Stimulated activated CD8-positive, alpha-beta memory T cell treated with anti-CD3 and anti-CD28 coated beads, Interleukin-2, amount 100 ng/mL, for 48 hours (primary cell): ENCODE results near the gene KRT38.
"Not testable (repeated sequence)": the region's sequence is repeated elsewhere in the genome, so short reads cannot be mapped to it uniquely, and the experiment has no call there.

Source experiments
- DNase-seq, 2 donors: peaks; one replicate each; pipeline ENCODE4 v3.0.0-alpha.2; 2020; ENCODE audit warnings: low read depth in 2 of 2

Gene KRT38

DNA sequence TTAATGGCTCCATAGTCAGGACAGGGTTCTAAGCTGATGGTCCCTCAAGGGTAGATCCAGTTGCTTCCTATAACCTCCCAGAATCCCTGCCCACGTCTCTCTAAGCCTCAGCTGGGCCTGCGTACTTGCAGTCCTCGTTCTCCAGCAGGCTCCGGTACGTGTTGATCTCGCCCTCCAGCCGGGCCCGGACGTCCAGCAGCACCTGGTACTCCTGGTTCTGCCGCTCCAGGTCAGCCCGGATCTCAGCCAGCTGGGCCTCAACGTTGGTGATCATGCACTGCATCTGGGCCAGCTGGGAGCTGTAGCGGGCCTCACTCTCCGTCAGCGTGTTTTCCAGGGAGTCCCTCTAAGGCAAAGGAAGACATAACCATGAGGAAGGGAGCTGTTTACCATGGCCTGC, 21.9 kb upstream of the KRT38 start:
- no peak for DNase-seq

DNA sequence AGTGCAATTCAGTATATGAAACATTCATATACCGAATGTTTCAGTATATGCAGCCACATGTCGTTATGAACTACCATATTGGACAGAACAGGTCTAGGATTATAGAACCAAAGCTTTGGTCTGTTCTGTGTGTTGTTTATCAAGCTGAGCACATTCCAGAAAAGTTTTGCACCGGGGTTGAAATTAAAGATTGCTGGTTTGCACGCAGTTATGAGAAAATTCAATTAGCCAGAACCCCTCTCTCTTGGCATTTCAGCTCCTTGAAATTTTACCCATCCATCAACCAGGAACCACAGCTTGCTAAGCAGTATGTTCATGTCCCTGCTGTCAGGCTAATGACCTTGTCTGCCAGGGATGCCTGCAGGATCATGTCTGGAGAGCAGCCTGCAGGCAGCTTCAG, 16.9 kb upstream of the KRT38 start:
- DNase-seq, result no peak

DNA sequence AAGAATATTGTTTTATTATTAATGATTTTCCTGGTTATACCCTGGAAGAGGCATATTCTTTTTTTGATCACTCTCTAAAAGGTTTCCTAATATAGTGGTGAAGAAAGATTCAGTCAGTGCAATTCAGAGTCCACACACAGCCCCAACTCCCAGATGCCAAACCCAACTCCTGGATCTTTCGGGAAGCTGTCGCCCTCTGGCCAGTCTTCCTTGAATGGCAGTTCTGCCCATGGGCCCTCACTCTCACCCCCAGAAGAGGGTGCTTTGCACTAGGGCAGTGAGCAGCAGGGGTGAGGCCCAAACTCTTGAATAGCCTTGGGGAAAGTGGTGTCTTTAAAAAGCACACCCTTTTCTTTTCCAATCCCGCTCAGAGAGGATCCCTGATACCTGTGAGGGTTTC, 15.4 kb upstream of the KRT38 start:
- no peak for DNase-seq

DNA sequence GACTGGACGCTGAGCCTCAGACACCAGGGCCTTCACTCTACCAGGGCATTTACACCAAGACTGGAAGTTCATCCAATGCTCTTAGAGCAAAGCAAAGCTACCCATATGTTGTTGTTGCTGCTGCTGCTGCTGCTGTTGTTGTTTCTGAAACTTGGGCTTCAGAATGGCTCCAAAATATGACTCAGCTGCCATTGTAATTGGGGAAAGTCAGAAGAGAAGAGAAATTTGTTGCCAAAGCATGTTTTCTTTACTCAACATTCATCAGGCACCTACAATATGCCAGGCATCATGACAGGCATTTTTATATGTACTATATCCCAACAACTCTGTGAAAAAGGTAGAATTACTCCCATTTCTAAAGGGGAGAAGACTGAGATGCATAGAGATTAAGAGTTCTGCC, 14.5 kb upstream of the KRT38 start:
- DNase-seq, result no peak

DNA sequence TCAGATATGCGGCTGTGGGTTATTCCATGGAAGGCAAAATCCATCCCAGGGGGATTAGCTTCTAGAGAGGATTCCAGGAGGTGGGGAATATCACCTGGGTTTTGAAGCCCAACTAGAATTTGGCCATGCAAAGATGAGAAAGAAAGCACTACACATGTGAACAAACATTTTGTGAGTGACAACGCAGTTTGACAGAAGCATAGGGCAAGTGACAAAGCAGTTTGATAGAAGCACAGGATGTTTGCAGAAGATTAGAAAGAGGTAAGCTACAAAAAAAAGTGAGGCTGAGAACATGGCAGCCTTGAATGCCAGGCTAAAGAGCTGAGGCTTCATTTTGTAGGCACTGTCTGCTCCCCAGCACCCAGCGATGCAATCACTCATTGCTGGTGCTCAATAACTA, 12.3 kb upstream of the KRT38 start:
- no peak for DNase-seq

DNA sequence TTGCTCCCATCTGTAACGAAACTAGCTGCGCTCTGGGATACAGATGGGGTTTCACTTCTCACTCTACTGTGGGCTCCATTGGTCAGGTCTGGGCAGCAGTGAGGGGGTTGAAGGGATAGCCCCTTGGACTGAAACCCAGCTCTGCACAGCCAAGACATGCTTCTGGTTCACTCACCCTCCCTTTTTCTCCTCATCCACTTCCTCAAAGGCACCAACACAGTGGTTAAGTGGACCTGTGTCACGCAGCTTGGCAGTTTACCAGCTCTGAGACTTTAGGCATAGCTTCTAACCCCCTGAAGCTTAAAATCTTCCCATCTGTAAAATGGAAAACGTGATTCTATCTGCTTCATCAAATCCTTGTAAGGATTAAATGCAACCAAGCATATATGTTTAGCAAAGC, 11.5 kb upstream of the KRT38 start:
- DNase-seq, result no peak

DNA sequence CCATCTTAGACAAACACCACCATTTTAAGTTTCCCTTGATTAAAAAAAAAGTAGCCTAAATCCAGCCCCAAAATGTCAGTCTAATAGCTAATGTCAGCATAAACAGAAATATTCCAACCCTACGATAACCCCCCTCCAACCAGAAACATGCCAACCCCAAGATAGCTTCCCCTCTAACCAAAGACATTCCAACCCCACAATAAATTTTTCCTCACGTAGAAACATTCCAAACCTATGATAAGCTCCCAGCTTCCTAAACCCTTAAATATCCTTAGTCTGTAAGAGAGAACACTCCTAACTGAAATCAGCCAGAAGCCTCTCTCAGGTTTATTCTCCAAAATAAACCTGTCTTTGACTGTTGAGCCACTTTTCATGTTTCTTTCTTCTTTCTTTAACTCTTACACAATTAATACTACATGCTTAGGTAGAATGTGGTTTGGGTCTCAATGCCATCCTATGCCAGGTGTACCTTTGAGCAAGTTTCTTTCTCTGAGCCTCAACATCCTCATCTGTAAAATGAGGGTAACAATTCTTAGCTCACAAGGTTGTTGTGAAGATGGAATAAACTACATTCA, 10.5 kb upstream of the KRT38 start:
- DNase-seq, result no peak

DNA sequence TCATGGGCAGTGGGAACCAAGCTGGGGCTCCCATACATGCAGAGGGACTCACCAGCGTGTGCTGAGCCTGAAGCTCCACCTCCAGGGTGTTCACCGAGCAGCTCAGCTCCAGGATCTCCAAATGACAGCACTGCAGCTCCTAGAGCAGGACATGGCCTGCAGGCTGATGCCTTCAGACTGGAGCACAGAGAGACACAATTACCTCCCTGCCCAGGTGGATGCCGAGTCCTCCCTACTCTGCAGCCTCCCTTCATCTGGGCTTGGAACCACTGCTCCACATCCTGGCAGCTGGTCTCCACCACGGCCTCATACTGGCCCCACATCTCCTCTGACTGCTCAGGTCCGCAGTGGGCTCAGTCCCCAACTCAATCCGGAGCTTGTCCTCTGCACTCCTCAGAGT, 8.2 kb upstream of the KRT38 start:
- DNase-seq, result no peak

DNA sequence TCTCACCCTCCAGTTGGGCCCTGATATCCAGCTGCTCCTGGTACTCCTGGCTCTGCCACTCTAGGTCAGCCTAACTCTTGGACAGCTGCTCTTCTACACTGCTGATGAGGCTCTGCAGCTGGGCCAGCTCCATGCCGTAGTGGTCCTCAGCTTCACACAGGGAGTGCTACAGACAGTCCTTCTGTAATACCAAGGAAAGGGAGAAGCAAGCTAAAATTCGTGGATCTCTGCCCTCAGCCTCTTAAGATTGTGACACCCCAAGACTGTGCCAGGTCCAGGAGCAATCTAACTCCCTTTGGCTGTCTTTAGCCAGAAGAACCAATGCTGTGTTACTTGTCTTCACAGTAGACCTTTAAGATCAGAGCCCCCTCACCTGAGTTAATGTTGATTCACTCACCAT, 7.7 kb upstream of the KRT38 start:
- no peak for DNase-seq

DNA sequence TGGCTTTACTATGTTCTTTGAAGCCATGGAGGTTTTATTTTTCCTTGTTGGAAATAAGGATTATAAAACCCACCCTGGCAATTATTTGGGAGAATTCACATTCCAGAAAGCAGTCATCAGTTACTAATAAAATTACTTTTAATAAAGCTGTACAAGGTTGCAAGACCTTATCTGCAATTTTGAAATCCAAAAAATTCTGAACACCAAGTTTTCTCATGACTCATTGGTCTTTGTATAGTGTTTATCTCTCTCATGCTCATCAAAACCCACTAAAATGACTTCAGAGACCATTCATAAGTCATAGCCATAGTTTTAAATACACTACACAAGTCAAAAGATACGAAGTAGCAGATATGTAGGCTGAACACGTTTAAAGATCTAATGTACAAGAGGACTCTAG, 6.0 kb upstream of the KRT38 start:
- no peak for DNase-seq

DNA sequence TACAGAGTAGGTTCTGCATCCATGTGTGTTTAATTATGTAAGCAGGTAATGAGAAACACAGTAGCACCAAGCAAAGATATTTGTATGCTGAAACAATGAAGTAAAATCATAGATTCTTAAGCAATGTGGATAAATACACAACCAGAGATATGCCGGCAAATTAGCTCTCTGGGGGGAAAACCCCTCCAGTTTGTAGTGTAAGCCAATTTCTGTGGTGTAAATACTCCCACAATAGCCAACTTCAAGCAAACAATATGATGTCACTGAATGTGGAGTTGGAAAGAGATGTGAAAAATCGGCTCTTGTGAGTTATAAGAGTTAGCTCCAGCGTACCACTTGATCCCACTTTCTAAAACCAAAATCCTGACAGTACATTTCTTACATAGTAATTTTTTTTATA, 3.9 kb upstream of the KRT38 start:
- DNase-seq, result no peak

DNA sequence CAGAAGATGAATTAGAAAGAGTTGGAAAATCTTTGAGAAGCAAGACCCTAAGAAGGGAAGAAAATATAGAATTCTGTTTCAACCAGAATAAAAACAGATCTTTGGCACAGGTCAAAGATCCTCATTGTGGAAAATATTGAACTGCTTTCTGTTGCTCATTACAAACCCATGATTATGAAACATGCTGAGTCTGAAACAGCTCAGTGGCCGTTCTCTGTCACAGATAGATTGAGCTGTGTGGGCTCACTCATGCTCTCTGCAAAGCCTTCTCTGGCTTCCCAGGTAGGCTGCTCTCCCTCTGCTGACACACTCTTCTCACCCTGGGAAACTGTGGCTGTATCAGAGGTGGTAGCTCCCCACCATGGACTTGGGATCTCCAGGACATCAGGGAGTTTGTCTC, 3.4 kb upstream of the KRT38 start:
- no peak for DNase-seq

DNA sequence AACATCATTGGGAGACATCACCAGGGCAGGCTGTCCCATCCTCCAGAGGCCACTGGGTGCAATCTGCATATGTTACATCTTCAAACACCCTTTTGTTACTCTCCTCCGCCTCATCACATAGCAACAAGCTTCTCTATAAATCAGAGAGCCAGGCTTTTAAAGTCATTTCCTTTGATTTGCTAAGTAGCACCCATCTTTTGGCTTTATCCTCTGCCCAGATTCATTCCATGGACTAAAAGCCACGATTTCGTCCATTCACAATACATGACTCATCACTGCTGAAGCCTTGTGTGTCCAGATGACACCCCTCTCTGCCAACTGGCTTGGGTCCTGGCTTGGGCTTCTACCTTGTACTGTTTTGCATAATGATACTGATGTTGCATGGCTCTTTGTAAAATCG, 2.0 kb upstream of the KRT38 start:
- DNase-seq, result no peak

DNA sequence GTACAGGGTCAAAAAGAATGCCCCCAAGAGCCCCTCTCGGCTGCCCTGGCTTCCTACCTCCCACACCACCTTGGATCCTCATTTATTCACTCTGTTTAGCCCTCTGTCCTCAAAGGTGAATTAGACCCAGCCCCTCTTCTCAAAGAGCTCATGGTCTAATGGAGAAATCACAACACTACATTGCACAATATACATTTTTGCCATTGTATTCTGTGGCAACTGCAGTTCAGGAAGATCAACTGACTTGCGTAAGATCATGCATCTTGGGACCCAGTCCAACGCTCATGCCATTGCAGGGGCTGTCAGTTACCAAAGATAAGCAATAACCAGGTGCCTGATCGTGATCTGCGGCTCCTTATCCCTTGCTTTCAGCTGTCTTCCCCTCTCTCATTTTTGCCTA, 1.4 kb downstream of the KRT38 start:
- DNase-seq, result no peak

DNA sequence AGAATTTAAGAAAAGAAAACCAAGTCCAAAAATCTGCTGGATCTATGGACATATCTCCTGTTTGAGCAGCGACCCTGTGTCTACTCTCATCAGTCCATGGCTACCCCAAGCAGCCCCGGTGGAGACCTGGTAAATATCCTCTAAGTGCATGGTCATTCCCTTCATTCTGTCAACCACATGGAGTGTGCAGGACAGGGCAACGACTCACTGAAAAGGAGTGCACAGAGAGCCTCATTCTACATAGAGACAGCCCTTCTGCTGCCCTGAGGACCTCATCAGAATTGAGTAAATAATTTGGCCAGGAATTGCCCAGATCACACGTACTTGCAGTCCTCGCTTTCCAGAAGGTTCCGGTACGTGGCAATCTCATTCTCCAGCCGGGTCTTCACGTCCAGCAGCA, 3.0 kb downstream of the KRT38 start:
- no peak for DNase-seq

DNA sequence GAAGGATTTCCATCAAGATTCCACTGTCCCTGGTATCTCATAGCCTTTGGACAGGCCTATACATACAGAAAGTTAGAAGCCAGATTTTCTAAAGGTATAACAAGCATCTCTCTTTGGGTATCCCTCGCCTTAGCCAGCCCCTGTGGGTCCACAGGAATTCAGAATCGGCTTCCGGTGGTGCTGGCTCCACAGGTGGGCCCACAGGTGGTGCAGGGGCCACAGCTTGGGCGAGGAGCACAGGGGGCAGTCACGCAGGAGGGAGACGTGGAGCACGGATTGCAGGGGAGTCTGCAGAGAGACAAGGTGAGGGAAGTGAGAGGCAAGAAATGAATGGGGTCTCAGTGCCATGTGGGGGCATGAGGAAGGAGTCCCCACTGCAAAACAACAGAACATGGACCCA, 3.5 kb downstream of the KRT38 start:
- no peak for DNase-seq

DNA sequence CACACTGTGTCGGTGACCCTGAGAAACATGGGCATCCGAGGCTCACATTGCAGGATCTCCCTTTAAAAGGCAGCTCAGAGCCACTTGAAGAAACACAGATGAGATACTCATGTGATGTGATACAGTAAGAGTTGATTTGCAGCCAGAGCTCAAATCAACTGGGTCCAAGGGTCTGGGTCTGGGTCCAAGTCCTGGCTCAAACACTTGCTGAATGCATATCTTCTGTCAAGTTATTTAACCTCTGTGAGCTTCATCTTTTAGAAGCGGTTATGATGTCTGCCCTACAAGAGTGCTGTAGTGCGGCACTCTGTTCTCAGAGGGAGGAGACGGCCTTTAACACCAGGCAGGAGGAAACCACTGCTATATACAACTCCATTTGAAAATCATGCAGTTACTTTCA, 6.4 kb downstream of the KRT38 start:
- DNase-seq, result no peak

DNA sequence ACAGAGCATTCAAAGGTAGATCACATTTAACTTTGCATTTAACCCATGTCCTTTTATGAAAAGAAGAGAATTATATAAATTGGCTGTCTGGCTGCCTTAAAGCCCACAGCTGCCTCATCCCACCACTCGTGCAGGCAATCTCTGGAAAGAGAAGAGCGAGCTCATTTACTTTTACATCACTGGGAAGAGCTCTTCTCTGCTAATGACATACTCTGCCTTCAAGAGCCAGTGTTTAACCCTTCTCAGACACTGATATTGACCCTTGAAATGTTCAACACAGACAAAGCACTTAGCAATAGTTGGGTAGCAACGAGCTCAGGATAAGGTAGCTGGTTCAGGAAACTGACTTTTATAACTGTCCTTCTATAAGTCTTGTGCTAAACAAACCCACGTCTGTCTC, 6.8 kb downstream of the KRT38 start:
- DNase-seq, result no peak

DNA sequence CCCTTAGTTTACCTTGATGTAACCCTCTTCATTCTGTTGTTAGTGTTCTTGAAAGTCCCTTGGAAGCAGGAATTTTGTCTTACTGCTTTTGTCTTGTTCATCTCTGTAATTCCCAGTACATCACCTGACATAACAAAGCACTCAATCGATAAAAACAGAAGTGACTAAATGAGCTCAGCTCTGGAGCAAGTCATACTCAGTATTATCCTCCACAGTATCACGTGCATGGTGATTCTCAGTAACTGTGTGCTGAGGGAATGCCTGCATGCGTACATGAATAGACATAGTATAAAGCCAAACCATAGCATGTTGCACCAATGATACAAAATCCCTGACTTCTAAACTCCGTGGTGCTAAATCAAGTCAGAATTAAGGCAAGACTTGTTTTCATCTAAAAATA, 7.2 kb downstream of the KRT38 start:
- no peak for DNase-seq

DNA sequence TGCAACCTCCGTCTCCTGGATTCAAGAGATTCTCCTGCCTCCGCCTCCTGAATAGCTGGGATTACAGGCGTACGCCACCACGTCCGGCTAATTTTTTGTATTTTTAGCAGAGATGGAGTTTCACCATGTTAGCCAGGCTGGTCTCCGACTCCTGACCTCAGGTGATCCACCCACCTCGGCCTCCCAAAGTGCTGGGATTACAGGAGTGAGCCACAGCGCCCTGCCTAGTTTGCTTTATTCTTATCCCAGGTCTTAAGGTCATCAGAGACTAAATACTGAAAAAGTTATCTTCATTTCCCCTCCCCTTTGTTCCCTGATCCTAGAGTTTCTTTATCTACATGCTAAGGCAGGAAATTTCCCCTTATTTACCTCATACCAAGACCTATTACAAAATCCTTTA, 10.4 kb downstream of the KRT38 start:
- DNase-seq, result not testable (repeated sequence)

DNA sequence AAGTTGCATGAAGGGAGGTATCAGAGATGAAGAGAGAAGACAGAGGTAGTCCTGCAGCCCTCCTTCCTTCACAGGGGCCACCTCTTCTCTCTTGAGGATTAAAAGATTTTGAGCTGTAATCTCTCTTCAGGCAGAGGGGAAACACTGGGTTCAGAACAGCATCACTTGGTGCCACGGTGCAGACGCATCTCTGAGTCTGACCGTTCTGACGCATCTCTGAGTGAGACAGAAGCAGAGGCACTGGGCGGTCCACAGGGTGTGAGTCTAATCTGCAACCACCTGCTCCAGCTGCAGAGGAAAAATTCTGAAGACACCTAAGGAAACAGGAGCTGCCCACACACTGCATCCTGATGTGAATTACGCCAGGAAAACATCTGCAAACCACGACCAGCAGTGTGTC, 11.1 kb downstream of the KRT38 start:
- DNase-seq, result no peak

DNA sequence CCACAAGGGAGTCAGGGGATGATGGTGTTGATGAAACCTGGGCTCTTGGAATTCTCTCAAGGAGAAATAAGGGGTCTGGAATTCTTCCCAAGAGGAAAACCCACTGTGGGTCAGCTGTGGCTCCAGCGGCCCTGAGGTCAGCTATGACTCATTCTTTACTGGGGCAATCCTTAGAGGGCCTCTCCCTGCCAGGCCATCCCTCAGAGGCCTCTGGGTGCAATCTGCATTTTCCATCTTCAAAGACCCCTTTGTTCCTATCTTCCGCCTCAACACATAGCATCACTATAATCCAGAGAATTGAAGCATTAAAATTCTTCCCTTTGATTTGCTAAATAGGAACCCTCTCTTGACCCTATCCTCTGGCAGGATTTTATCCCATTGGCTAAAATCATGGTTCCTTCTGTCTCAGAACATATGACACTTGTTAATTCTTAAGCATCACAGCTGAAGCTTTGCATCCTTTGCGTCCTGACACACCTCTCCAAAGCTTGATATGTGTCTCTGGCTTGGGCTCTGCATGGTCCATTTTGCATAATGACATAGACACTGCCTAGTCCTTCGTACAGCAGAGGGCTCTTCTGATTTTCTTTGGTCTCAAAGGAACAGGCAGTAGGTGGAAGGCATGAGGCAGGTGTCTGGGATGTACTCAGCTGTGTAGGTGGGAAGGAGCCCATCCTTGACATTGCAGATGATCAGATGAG, 12.0 kb downstream of the KRT38 start:
- no peak for DNase-seq

DNA sequence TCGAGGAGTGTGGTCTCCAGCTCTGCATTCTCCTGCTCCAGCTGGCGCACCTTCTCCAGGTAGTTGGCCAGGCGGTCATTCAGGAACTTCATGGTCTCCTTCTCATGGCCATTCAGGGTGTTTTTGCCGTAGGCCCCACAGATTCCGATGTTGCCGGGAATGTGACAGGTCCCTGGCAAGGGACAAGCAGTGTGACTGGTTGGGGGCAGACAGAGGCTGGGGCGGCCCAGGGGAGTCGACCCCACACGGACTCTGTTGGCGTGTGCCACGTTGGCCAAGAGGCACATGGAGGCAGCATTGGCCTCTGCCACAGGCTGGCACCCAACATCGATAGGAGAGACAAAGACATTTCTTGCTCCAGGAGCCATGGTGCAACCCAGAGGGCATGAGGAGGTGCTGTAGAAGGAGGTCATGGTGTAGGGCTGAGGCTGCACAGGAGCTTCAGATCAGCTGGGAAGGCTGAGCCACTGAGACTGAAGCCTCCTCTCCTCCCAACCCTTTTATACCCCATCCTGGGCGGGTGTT, 16.6 kb downstream of the KRT38 start, which contains the start of gene KRT37:
Gene KRT37, minus strand, starts transcription at position 475 of the 525 bp plus-strand sequence. Its CDS starts 62 bp downstream, at position 413.
- DNase-seq, result no peak

DNA sequence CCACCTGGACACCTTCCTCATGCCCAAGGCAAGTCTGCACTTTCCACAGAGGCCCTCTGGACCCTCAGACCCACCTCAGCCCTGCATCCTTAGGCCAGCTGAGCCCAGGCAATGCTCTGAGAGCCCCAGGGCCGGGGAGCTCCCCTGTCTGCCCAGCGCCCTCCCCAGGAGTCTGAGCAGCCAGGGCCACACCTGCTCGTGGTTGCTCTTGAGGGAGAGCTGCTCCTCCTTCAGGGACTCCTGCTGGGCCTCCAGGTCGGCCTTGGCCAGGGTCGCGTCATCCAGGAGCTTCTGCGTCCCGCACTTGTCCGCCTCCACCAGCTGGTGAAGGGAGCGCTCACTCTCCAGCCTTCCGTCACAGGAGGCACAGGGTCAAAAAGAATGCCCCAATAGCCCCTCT, 18.2 kb downstream of the KRT38 start:
- not testable (repeated sequence) for DNase-seq
